ENCODE results near the gene AGAP3. TPM values are rescaled to one million over a fixed set of nuclear protein-coding genes. Genes with fewer than 3 reads are reported as not detected.

The AGAP3 gene
- total RNA-seq, 2 experiments from 2014 or later, result 20.6 to 22.0 TPM

DNA sequence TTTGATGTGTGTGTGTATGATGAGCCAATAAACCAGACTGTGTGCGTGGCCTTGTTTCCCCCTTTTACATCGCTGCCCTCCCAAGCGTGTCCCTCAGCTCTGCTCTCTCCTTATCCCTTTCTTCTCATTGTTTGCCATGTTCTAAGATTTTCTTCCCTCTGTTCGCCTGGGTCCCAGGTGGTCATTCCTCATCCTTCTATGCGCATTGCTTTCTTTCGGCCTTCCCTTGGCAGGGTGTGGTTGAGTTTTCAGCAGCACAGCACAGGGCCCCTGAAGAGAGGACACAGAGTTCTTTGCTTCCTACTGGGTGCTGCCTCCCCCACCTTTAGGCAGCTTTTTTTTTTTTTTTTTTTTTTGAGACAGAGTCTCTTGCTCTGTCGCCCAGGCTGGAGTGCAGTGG lies 58.1 kb downstream of the AGAP3 start:
- ChIA-PET POLR2A (no interaction called here), CTCF (interaction anchor here (1.0 kb wide), 1 partner anchor 20 kb away, joined by 3 read pairs; no protein-coding TSS in a partner anchor)
- Mint-ChIP-seq H3K27me3 (peaks cover 3% of the 10 kb centered on the region), H3K27ac (no peak overlapping the region), H3K4me1 (ENCODE audit: low read depth) (no peaks in the 10 kb centered on the region), H3K36me3 (ENCODE audit: low read depth) (peaks cover 5% of the 10 kb centered on the region), H3K4me3 (no peak overlapping the region), H3K9me3 (no peaks in the 10 kb centered on the region)
- TF ChIP-seq, protein P1, sequence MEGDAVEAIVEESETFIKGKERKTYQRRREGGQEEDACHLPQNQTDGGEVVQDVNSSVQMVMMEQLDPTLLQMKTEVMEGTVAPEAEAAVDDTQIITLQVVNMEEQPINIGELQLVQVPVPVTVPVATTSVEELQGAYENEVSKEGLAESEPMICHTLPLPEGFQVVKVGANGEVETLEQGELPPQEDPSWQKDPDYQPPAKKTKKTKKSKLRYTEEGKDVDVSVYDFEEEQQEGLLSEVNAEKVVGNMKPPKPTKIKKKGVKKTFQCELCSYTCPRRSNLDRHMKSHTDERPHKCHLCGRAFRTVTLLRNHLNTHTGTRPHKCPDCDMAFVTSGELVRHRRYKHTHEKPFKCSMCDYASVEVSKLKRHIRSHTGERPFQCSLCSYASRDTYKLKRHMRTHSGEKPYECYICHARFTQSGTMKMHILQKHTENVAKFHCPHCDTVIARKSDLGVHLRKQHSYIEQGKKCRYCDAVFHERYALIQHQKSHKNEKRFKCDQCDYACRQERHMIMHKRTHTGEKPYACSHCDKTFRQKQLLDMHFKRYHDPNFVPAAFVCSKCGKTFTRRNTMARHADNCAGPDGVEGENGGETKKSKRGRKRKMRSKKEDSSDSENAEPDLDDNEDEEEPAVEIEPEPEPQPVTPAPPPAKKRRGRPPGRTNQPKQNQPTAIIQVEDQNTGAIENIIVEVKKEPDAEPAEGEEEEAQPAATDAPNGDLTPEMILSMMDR (IDR thresholded peaks at IDR 0.05), result no peak
- no peak for DNase-seq
- intact Hi-C loops (cut with micrococcal nuclease), result no loop called here
- ATAC-seq, result no peak

DNA sequence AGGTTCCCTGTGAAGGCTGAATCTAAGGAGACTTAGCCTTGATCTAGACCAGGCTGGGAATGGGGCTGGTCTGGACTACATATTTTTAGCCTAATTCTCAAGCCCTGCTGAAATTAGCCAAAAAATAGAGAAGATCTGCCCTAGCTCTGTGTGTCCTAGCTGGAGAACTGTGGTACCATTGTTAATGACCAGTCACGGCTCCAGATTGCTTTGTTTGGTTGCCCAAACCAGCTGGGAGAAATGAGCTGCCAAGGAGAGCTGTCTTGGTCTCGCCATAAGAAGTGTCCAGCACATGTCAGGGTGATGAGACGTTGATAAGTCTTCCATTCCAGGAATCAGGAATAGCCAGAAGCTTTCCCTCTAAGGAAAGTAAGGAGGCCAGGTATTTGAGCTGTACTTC lies 60.5 kb downstream of the AGAP3 start:
- ATAC-seq, result no peak
- ChIA-PET CTCF (interaction anchor here (1.3 to 1.8 kb wide), 4 partner anchors 21 to 35 kb away, joined by 4 to 7 read pairs (median 6); partner anchors contain the start of gene GBX1), POLR2A (no interaction called here)
- H3K4me3 Mint-ChIP-seq, result no peak overlapping the region
- TF ChIP-seq, protein P1 (IDR thresholded peaks at IDR 0.05), result no peak
- H3K9me3 Mint-ChIP-seq, result no peaks in the 10 kb centered on the region
- H3K4me1 Mint-ChIP-seq (ENCODE audit: low read depth), result no peaks in the 10 kb centered on the region
- H3K36me3 Mint-ChIP-seq (ENCODE audit: low read depth), result peaks cover 3% of the 10 kb centered on the region
- H3K27me3 Mint-ChIP-seq, result peaks cover 10% of the 10 kb centered on the region
- DNase-seq, result no peak
- H3K27ac Mint-ChIP-seq, result no peak overlapping the region
- intact Hi-C loops (cut with micrococcal nuclease), result no loop called here

DNA sequence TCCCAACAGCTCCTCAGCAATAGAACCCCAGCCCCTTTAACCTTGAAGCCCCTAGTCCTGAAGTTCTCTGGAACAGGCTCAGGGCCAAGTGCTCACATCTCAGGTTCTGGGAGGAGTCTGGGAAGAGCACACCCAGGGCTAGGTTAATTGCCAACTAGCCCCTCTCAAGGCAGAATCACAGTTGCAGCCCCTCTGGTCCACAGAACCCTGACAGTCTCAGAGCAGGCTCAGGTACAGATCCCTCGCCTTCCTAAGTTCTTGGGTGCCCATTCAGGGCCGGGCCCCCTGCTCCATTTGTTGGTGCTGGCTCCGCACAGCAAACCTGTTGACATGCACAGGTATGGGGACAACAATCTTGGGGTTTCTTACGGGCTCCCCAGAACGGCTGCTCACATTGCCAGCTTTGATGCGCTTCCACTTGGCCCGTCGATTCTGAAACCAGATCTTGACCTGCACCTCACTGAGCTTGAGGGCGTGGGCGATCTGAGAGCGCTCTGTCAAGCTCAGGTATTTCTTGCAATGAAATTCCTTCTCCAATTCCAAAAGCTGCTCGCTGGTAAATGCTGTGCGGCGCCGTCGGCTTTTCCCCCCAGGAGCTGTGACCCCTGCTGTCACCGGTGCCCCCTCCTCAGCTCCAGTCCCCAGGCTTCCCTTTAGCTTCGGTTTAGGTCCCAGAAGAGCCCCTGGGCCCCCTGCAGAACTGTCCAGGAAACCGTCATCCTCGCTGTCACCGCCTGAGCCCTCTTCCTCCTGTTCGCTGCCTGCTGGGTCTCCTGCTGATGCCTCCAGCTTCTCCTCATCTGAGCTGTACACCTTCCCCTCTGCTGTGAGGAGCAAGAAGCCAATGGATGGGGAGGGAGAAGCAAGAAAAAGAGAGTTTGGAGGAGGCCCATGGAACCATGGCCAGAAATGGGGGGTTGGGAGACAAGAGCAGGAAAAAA lies 62.3 kb downstream of the AGAP3 start:
- H3K9me3 Mint-ChIP-seq, result no peaks in the 10 kb centered on the region
- H3K27ac Mint-ChIP-seq, result no peak overlapping the region
- peaks cover 10% of the 10 kb centered on the region for H3K27me3 Mint-ChIP-seq
- H3K4me1 Mint-ChIP-seq (ENCODE audit: low read depth), result no peaks in the 10 kb centered on the region
- intact Hi-C loops (cut with micrococcal nuclease), result no loop called here
- ChIA-PET POLR2A (no interaction called here), CTCF (interaction anchor here (1.0 to 2.3 kb wide), 4 partner anchors 20 to 130 kb away, joined by 3 to 8 read pairs (median 4); no protein-coding TSS in a partner anchor)
- ATAC-seq, result no peak
- DNase-seq, result no peak
- H3K4me3 Mint-ChIP-seq, result no peak overlapping the region
- peaks cover 3% of the 10 kb centered on the region for H3K36me3 Mint-ChIP-seq (ENCODE audit: low read depth)
- TF ChIP-seq, protein P1 (IDR thresholded peaks at IDR 0.05), result no peak

DNA sequence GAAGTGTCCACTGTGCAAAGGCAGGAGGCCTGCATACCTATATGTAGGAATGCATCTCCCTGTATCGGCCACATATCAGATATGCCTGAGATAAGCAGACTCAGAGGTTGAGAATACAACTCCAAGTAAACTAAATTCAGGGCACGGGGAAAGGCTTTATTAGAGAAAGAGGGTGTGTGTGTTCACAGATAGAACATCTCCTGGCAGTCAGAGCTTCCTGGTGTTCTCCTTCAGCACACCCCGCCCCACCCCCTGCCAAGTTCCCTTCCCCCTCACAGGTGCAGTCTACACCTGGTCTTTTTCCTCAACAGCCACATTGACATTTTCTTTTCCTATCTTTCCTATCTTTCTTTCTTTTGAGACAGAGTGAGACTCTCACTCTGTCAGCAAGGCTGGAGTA lies 64.1 kb downstream of the AGAP3 start:
- Mint-ChIP-seq H3K27ac (no peak overlapping the region), H3K9me3 (no peaks in the 10 kb centered on the region), H3K27me3 (peaks cover 16% of the 10 kb centered on the region), H3K36me3 (ENCODE audit: low read depth) (no peaks in the 10 kb centered on the region), H3K4me1 (ENCODE audit: low read depth) (no peaks in the 10 kb centered on the region), H3K4me3 (no peak overlapping the region)
- POLR2A ChIA-PET, result no interaction called here
- CTCF ChIA-PET, result interaction anchor here (0.9 to 2.5 kb wide), 3 partner anchors 13 to 26 kb away, joined by 3 to 11 read pairs (median 8); no protein-coding TSS in a partner anchor
- TF ChIP-seq, protein P1 (IDR thresholded peaks at IDR 0.05), result no peak
- ATAC-seq (no peak), DNase-seq (no peak)
- intact Hi-C loops (cut with micrococcal nuclease), result no loop called here
